SHP77 (cell line): ENCODE measurements around the gene EMC8.
"Not testable (repeated sequence)": the region's sequence is repeated elsewhere in the genome, so short reads cannot be mapped to it uniquely, and the experiment has no call there.

Source experiments
- DNase-seq, 2 experiments: peaks; one replicate each; lab custom pipeline; 2025; lab: John Stamatoyannopoulos, UW

EMC8 gene

DNA sequence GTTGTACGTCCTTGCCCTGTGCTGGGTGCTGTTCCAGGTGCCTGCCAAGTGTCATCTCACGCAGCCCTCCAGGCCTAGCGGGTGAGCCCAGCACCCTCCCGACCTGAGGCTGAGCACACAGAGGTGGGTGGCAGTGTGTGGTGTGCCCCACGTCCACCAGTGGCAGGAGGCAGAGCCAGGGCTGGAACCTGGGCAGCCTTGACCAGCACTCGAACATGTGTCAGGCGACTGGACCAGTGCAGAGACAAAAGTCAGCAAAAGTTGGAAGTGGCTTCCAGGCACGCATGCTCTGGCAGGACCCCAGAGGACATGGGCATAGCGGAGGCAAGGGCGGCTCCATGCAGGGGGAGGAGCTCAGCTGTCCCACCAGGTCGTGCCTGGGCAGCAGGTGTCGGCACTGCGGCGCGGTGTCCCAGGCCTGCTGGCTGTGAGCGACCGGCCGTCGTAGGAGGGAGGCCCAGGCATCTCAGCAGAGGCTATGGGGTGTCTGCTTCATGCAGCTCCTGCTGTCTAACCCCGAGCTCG, 35.9 kb upstream of the EMC8 start:
- DNase-seq: no peak

DNA sequence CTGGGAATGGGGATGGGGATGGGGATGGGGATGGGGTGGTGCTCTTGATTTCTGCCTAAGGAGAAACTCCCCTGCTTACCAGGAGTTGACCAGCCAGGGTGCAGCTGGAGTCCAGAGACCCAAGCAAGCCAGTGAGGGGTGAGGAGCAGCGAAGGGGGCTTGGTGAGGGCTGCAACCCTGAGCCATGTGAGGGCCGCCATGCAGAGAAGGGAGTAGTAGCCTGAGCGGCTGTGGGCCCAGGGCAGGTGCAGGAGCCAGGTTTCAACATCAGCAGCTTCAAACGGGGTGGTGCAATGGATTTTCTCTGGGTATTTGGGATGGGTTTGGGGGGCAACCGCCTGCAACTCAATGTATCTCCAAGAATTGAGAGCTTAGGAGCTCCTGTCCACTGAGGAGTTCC, 35.4 kb upstream of the EMC8 start:
- DNase-seq: no peak

DNA sequence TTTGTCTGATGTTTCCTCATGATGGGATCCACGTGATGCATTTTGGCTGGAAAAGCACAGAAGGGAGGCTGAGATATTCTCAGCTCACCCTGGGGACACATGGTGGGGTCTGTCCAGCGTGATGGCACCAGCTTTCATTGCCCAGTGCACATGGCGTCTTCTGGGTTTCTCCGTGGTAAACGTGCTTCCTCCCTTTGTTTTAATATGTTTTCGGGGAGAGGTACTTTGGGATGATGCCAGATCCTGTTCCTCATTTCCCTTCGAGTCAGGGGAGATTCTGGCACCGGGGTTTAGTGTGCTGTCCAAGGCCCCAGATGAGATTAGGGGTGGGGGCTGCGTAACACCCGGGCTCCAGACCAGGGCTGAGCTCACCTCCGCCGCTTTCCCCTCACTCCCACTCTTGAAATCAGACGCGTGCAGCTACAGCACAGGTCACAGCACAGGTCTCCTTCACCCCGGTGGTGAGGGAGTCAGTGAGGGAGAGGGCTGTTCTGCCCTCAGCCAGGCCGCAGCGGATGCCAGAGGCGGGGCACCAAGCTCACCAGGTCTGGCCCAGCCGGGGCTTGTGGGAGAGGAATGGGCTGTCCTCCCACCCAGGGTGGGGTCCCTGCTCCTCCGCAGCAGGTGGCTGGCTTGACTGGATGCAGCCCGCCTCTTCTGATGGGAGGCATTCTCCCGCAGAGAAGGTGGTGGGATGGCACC, 34.0 kb upstream of the EMC8 start:
- DNase-seq: no peak

DNA sequence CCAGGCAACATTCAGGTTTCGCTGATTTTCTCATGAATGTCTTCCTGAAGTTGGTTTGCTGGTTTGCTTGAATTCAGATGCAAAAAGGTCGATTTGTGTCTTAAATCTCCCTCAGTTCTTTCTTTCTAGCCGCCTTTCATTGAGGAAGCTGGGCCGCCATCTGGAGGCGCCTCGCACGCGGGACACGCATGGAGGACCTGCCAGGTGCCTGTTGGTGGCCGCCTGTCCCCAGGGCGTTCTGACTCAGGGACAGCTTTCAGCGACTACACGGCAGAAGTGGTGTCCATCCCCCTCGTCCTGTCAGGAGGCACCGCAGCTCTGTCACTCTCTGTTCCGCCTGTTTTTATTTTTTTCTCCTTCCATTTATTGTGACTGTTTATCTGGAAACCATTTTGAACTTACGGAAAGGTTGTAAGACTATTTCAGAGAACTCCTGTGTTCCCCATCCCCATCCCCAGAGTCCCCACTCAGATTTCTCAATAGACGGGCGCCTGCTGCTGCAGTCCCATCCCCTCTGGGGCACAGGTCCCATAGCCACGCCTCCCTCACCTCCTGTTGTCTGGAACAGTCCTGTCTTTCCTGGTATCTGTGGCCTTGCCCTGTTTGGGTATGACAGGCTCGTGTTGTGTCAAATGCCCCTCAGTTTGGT, 33.4 kb upstream of the EMC8 start:
- DNase-seq: no peak

DNA sequence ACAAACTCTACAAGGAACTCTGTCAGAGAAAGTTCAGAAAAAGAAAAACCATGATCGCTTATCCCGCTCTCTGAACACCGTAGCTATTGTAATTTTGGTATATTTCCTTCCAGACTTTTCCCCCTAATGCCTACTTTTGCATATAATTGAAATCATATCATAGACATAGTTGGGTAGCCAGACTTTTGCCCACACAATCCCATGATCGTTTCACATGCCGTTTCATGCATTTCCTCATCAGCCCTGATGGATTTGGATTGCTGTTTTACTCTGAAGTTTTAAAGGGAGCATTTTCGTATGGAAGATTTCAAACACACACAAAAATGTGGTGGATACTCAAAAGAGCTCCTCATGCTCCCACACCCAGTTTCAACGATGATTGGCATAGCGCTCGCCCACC, 31.5 kb upstream of the EMC8 start:
- no peak for DNase-seq

DNA sequence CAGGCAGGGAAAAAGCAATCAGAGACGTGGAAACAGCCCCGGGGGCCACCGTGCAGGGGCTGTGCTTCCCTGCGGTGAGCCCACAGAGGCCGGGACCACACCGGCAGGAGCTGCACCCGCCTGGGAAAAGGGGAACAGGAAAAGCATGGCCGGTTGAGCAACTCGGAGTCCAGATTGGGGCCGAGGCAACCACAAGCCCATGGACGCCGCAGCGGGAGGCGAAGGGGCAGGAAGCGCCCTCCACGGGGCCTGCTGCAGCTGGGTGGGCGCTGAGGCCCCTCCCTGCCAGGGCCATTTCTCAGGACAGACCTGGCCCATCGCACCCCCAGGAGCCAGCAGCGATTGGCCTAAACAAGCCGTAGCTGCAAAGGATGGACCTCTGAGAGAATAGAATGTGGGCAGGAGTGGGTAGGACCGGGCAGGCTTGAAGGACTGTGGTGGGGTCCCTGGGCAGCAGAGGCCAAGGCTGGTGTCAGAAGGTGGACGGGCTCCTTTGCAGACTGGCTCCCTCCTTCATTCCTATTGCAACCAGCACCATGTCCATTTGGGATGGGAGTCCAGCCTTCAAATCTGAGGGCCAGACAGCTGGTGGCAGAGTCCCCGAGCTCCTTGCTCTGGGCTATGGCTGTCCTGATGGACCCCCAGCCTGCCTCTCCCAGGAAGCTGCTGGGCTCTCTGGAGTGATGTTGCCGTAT, 30.6 kb upstream of the EMC8 start:
- DNase-seq: no peak

DNA sequence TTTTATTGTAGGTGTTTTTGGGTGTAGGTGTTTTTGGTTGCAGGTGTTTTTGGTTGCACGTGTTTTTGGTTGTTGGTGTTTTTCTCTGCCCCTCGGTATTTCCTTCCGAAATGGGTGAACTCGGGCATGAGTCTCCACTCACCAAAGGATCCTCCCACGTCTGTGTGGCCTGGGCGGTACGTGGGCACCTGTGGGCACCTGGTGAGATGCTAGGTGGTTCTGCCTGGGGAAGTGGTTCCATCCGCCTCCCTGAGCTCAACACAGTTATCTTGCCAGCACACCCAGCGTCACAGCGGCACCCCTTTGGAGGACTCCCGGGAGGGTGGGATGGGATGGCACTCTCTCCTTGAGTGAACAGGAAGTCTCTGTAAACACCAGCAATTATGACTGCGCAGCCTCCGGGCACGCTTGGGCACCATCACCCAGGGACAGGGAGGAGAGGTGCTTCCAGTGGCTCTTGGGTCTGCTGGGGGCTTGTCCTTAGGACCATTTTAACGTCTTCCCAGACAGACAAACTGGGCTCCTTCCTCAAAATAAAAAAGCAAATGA, 29.9 kb upstream of the EMC8 start:
- no peak for DNase-seq

DNA sequence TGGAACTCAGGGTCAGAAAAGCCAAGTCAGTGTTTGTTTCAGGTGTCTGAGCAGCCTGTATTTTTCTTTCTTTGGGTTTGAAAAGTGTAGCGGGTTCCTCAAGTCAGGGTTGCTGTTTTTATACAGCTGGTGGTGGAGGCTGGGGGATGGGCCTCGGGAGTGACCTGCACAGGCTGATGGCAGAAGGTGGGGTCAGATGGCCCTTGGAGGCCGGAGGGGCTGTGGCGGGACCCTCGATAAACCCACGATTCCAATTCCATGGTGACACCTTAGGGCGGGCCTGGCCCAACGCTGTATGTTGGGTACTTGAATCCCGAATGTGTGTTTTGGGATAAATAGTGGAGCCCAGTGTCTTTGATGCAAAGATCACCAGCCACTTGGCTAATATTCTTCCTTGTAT, 28.8 kb upstream of the EMC8 start:
- DNase-seq: no peak

DNA sequence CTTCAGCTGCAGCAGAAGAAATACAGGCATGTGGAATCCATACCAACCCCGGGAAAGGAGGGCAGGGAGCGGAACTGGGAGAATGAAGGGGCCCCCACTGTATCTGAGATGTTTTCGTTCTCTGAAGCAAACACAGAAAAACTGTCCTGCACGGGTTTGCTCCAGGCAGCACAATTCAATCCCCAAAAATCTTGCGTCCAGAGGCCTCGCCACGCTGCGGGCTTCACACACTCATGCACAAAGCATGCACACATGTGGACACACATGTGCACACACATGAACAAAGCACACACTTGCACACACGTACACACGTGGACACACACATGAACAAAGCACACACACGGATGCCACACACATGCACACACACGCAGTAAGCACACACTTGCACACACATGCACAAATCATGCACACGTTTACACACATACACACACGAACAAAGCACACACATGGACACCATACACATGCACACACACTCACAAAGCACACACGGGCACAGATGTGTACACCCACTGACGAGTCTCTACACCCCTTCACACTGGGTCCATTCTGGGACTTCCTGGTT, 27.4 kb upstream of the EMC8 start:
- DNase-seq: no peak

DNA sequence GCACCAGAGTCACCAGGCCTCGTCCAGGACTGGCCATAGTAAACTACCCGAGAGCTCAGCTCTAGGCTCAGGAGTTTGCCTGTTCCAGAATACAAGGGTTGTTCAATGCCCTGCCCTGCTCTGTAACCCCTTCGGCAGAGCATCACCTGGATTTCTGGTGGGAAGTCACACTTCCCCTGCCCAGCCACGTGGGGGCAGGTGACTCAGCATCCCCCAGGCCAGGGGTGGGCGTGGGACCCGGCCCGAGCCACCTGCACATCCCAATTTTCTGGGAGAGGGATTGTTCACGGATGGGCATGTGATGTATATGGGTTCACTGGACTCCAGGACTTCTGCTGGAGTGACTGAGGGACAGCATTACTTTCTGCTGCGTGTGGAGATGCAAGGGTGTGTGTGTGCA, 26.0 kb upstream of the EMC8 start:
- DNase-seq: no peak

DNA sequence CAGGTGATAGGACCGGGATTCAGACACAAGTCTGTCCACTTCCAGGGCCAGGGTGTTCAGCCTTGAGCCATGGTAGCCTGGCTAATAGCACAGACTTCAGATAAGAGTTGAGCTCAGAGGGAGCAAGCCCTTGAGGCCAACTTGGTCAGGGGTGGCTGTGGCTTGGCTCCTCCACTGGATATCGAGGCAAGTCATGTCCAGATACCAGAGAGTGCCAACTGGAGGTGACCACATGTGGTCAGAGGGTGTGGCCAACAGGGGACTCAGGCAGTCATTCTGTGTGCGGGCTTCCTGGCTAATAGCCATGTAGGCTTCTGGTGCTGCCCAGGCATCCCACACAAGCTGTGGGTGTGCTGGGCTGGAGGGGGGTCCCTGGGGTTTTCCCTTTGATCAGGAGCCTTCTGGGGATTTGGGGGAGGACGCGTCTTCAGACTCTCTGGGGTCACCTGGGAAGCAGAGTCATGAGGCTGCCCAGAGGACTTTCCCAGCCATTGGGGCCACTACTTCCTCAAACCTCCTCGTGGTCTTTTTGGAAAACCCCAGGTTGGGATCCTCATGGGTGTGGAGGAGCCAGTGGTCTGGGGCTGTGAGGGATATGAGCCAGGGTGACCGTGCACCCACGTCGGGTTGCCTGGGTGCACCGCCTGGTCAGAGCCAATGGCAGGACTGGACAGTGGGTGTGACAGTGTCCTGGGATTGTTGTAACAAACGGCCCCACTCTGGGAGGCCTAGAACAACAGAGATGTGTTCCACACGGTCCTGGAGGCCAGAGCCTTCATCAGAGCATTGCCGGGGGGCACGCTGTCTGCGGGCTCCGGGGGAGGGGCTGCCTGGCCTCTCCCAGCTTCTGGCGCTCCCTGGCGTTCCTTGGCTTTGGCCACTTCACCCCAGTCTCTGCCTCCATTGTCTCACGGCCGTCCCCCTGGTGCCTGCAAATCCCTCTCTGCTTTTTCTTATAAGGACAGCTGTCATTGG, 25.1 kb upstream of the EMC8 start:
- DNase-seq: no peak

DNA sequence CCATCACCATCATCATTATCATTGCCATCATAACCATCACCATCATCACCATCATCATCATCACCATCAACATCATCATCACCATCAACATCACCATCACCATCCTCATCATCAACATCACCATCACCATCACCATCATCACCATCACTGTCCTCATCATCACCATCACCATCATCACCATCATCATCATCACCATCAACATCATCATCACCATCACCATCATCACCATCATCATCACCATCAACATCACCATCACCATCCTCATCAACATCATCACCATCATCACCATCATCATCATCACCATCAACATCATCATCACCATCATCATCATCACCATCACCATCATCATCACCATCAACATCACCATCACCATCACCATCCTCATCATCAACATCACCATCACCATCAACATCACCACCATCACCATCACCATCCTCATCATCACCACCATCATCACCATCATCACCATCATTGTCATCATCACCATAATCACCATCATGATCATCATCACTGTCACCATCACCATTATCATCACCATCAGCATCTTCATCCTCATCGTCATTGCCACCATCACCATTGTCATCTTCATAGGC, 24.1 kb upstream of the EMC8 start:
- DNase-seq: no peak

DNA sequence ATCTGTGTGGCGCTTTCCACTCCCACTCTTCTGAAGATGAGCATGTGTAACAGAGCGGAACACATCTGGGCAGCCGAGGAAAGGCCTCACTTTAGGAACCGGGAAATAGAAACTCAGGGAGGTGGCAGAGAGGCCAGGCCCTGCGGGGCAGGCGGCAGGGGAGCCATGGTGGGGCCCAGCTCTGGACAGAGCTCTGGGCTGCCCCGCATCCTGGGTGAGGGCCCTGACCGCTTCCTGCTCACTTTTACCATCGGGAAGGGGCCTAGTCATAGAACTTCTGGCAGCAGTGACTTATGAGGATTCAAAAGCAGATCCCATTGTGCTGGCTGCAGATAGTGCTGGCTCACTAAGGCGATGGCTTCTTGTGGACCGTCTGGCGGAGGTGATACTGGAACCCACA, 22.8 kb upstream of the EMC8 start:
- DNase-seq: no peak

DNA sequence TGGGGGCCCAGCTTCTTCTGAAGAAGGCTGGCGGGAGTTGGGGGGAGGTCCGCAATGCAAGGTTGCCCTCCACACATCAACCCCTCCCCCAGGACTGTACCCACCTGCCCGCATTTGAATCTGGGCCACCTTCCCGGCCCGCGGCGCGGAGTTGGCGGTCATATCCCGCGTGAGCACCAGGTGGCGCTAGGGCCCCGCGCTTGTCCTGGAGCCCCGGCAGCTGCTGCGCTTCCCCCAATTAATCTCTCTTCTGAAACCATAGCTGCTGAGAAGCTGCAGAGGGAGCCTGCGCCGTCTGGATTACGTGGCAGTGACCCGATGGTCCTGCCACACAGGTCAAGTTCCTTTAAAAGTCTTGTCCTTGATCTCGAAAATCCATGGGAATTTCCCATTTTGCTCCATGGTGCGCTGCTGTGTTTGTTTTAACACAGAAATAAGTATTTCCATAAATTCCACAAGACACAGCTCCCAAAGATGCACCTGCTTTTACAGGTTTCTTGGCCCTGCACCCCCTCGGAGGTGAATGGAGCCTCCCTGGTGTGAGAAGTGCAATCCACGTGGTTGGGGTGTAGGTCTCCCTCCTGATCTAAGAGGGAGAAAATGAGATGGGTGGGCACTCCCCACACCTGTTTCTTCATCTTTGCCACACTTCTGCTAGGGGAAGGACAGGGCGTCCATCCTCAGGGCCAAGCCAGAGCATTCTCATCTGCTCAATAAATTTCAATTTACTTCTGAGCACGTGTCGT, 22.2 kb upstream of the EMC8 start:
- peak; percentile 72 to 82 for DNase-seq

DNA sequence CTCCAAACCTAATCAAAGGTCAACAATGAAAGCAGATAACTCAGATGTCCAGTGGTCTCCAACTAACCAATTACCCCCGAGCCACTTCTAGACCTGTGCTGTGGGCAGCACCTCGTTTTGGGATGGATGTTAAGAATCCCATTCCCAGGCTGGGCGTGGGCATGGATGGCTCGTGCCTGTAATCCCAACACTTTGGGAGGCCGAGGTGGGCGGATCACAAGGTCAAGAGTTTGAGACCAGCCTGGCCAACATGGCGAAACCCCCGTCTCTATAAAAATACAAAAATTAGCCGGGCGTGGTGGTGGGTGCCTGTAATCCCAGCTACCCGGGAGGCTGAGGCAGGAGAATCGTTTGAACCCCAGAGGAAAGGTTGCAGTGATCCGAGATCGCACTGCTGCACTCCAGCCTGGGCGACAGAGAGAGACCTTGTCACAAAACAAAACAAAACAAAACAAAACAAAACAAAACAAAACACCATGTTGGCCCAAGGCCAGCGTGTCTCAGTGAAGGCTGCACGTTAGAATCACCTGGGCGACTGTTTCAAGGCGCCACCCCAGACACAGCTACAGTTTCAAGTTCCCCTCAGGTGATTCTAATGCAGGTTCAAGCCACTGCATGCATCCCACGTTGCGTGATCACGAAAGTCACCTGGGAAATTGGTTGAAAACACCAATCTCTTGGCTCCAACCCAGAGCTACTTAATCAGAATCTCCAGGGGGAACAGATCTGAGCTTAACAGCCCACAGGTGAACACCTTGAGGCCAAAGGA, 21.4 kb upstream of the EMC8 start:
- no peak for DNase-seq

DNA sequence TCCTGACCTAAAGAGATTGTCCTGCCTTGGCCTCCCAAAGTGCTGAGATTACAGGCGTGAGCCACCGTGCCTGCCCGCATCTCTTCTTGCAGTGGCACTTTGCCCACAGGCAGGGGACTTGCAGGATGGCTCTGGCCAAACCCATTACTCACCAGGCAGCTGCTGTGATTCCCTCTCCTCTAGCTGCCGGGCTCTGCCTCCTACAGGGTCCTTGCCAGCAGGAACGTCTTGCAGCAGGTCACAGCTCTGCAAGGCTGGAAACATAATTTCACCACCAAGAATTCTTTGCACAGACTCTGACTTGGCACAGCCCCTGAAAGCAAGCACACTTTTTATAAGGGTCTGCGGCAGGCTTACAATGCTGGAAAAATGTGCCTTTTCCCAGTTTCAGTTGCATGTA, 20.4 kb upstream of the EMC8 start:
- DNase-seq: no peak

DNA sequence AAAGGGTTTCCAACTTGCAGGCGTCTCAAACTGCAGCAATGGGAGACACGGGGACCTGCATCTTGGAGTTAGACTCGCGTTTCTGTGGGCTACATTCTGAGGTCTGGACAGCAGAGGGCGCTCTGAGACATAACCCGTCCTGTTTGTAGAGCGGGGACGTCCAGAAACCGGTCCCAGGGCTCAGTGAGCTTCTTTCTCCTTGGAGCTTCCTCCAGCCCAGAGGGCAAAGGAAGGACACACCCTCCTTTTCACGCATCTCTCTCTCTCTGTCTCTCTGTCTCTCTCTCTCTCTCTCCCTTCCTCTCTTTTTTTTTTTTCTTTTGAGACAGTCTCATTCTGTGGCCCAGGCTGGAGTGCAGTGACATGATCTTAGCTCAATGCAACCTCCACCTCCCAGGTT, 19.9 kb upstream of the EMC8 start:
- peak; percentile 75 to 80 for DNase-seq

DNA sequence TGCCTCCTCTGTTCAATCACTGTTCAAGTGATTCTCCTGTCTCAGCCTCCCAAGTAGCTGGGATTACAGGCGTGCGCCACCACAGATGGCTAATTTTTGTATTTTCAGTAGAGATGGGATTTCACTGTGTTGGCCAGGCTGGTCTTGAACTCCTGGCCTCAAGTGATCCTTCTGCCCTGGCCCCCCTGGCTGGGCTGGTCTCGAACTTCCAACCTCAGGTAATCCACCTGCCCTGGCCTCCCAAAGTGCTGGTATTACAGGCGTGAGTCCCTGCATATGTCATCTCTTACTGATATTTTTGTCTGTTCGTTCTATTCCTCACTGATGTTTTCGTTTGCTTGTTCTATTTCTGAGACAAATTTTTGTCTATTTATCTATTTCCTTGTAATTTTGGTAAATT, 17.9 kb upstream of the EMC8 start:
- DNase-seq: not testable (repeated sequence)

DNA sequence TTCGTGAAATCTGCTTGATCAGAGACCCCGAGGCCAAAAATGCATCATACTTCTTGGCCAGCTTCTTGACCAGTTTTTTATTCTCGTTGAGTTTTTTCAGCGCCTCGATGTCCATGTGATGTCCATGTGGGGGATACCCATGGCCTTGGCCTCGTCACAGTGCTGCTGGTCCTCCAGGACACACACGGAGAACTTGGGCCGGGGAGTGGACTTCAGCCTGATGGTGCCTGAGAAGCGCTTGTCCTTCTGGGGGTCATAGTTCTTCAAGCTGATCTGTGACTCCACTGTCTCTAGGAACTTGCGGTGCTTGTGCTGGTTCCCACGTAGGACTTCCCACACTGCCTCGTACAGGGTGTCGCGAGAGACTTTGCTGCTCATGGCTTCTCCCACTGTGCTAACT, 16.8 kb upstream of the EMC8 start:
- DNase-seq: no peak
